Activated naive CD4-positive, alpha-beta T cell treated with anti-CD3 and anti-CD28 coated beads, Interleukin-2, amount 50 U/mL, for 16 hours (primary cell): ENCODE data around the gene CTNNA3.
"Not testable (repeated sequence)": the region's sequence is repeated elsewhere in the genome, so short reads cannot be mapped to it uniquely, and the experiment has no call there.

Source experiments
- DNase-seq: peaks from one replicate; pipeline ENCODE4 v3.0.0-alpha.2; 2020

CTNNA3 gene

GRCh38 chr10:67599597-67599996 lies 96.4 kb downstream of the CTNNA3 start:
- DNase-seq, result no peak

GRCh38 chr10:67596641-67597040 lies 99.4 kb downstream of the CTNNA3 start:
- DNase-seq, result no peak

- no peak for DNase-seq
Observed at GRCh38 chr10:67587771-67588170, 108.2 kb downstream of the CTNNA3 start.

GRCh38 chr10:67575532-67575931 lies 120.5 kb downstream of the CTNNA3 start:
- DNase-seq, result no peak

GRCh38 chr10:67573484-67573883 lies 122.5 kb downstream of the CTNNA3 start:
- no peak for DNase-seq

- no peak for DNase-seq
Observed at GRCh38 chr10:67571503-67571902, 124.5 kb downstream of the CTNNA3 start.

- not testable (repeated sequence) for DNase-seq
Observed at GRCh38 chr10:67558311-67558710, 137.7 kb downstream of the CTNNA3 start.

- DNase-seq, result no peak
Observed at GRCh38 chr10:67553254-67553653, 142.7 kb downstream of the CTNNA3 start.

GRCh38 chr10:67550838-67551402 lies 145.1 kb downstream of the CTNNA3 start:
- DNase-seq, result no peak

- no peak for DNase-seq
Observed at GRCh38 chr10:67550046-67550445, 145.9 kb downstream of the CTNNA3 start.

GRCh38 chr10:67549390-67549789 lies 146.6 kb downstream of the CTNNA3 start:
- DNase-seq, result no peak

GRCh38 chr10:67541411-67541810 lies 154.6 kb downstream of the CTNNA3 start:
- DNase-seq, result no peak

- no peak for DNase-seq
Observed at GRCh38 chr10:67539312-67539711, 156.7 kb downstream of the CTNNA3 start.

- DNase-seq, result no peak
Observed at GRCh38 chr10:67537906-67538305, 158.1 kb downstream of the CTNNA3 start.

GRCh38 chr10:67533376-67533775 lies 162.6 kb downstream of the CTNNA3 start:
- no peak for DNase-seq

GRCh38 chr10:67530990-67531389 lies 165.0 kb downstream of the CTNNA3 start:
- DNase-seq, result not testable (repeated sequence)

- no peak for DNase-seq
Observed at GRCh38 chr10:67527351-67527750, 168.6 kb downstream of the CTNNA3 start.

- DNase-seq, result no peak
Observed at GRCh38 chr10:67521546-67521945, 174.4 kb downstream of the CTNNA3 start.

- no peak for DNase-seq
Observed at GRCh38 chr10:67520924-67521520, 175.0 kb downstream of the CTNNA3 start.

- DNase-seq, result no peak
Observed at GRCh38 chr10:67519434-67519833, 176.6 kb downstream of the CTNNA3 start.

GRCh38 chr10:67518756-67519155 lies 177.2 kb downstream of the CTNNA3 start:
- DNase-seq, result no peak

- DNase-seq, result no peak
Observed at GRCh38 chr10:67518043-67518442, 178.0 kb downstream of the CTNNA3 start.

GRCh38 chr10:67506757-67507091 lies 189.3 kb downstream of the CTNNA3 start:
- no peak for DNase-seq

- DNase-seq, result no peak
Observed at GRCh38 chr10:67506083-67506756, 189.8 kb downstream of the CTNNA3 start.
